NCI-H526 (cell line): ENCODE results near the gene BMP8B.
"Not testable (repeated sequence)": the region's sequence is repeated elsewhere in the genome, so short reads cannot be mapped to it uniquely, and the experiment has no call there.

Source experiments
- DNase-seq, 2 experiments: peaks; one replicate each; lab custom pipeline; 2025; lab: John Stamatoyannopoulos, UW

Gene BMP8B

DNA sequence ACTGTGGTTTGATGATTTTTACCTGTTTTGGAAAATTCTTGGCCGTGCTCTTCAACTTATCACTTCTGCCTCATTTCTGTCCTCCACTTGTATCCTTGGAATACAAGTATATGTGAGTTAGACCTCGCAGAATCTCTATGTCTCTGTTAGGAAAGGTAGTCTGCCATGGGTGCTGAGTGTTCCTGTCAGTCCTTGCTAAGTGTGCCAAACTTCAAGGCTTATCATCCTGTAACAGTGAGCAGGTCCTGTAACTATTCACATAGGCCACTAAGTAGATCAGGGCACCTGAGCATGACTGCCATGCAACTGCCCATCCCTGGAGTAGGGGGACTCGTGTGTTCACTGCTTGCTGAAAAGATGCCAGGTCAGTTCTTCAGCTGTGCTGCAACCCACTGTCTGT is 24.2 kb upstream of the BMP8B start:
- no peak for DNase-seq

DNA sequence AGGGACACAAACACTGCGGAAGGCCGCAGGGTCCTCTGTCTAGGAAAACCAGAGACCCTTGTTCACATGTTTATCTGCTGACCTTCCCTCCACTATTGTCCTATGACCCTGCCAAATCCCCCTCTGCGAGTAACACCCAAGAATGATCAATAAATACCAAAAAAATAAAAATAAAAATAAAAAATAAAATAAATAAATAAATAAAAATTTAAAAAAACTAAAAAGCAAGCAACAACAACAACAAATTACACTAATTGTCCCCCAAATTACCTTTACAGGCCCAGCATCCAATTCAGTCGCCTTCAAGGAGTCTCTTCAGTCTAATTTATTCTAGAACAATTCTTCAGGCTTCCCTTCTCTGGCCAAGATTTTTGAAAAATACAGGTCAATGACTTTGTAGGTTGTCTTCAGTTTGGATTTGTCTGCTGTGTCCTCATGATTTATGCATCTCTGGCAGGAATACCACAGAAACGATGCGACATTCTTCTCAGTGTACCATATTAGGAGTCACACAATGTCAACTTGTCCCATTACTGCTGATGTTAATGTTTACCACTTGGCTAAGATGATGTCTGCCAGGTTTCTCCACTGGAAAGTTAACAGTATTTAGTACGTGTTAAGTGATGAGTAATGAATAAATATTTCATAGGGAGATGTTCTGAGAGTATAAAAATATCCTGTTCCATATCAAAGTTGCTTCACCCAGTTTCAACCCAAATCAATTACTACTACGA is 20.3 kb upstream of the BMP8B start:
- DNase-seq = no peak

DNA sequence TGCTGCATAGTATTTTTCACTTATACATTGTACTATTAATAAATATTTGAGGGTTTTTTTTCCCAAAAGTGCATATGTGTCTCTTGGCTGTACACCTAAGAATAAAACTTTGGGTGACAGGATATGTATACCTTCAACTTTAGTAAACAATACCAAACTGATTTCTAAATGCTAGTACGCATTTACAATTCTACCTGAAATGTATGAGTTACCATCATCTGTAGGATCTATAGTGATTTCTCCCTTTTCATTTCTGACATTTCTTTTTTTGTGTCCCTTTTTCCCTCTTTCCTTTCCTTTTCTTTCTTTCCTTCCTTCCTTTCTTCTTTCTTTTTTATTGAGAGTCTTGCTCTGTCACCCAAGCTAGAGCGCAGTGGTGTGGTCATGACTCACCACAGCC is 16.7 kb upstream of the BMP8B start:
- DNase-seq = no peak

DNA sequence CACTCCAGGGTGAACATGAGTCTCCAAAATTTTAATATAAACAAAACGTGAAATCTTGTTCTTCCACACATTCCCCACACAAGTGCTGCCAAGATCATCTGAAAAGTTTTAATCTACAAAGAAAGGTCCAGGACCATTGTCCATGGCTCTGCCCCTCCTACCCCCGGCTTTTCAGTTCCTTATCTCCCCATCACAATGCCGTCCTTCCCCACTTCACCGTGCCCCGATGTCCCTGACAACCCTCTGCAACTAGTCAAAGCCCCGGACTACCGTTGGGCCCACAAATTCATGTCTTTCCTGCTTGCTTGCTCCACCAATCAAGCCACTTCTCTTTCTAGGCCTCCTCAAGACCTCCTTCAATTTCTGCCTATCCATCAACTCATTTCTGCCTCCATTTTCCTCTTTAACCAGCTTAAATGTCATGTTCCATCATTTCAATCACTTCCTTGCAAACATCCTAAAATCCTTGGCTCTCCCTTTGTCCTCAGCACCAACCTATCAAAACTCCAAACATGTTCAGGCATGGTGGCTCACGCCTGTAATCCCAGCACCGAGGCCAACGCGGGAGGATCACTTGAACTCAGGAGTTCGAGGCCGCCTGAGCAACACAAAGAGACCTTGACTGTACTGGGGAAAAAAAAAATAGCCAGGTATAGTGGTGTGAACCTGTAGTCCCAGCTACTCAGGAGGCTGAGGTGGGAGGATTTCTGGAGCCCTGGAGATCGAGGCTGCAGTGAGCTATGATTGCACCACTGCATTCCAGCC is 14.0 kb upstream of the BMP8B start:
- DNase-seq = no peak

DNA sequence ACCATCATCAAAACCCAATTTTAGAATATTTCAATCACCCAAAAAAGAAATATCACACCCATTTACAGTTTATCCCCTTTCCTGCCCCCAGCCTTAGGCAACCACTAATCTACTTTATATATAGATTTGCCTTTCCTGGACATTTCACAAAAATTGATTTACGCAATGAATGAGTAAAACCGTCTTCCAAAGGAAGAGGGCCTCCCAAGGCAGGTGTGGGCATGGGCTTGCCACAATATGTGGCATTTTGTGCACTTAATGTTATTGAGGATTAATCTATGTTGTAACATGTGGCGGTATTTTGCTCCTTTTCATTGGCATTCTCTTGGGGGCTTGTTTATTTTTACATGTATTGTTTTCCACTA is 11.8 kb upstream of the BMP8B start:
- no peak for DNase-seq

DNA sequence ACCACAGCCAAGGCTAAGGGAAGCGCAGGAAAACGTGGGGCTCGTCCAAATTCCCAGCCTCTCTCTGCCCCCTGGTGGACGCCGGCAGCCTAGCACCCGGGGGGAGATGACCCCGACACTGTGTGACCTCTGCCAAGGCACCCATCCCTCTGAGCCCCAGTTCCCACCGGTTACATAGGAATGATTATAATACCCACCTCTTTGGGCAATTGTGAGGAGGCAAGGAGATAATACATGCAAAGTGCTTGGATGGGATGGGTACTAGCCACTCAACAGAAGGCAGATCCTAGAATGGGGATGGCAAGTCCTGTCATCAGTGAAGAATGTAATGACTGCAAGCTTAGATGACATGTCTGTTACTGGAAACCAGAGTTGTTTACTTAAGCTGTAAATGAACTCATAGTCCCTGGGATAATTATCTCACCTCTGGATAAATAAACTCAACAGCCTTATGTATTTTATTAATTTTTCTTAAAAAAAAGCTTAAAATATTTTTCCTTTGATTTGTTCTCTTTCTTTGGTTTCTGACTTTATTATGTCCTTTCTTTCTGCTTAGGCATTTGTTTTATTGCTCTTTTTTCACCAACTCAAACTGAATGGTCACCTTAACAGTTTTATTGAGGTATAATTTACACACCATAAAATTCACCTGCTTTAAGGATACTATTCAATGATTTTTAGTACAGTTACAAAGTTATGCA is 11.3 kb upstream of the BMP8B start:
- DNase-seq = peak; percentile 53 to 83

DNA sequence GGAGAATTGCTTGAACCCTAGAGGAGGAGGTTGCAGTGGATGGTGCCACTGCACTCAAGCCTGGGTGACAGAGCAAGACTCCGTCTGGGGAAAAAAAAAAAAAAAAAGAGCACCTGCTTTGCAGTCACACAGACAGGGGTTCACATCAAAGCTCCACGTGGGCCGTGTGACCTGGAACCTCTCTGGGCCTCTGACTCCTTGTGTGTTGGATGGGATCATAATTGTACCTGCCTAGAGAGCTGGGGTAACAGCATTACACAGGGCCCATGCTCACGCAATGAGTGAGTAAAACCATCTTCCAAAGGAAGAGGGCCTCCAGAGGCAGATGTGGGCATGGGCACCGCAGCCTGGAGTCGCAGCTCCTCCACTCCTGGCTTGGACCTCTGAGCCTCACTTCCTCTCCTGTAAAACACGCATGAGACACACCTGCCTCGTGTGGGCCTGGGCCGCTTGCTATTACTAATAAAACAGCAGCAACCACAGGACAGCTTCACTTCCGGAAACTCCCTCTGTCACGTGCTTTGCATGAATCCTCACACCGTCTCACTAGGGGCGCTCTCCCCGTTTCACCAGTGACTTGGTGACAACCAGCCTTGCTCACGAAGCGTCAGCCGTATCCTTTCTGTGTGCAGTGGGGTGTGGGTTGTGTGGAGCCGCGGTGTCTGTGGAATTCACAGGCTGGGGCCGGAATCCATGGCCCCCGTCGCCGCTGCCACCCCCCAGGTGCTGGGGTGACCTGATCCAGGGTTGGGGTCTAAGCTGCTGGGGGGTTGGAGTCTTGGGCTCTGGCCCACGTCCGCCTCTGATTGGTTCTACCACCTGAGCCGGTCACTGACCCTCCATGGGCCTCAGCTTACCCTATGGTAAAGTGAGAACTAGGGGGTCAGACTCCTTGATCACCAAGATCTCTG is 10.4 kb upstream of the BMP8B start:
- DNase-seq = peak; percentile 92 to 96

DNA sequence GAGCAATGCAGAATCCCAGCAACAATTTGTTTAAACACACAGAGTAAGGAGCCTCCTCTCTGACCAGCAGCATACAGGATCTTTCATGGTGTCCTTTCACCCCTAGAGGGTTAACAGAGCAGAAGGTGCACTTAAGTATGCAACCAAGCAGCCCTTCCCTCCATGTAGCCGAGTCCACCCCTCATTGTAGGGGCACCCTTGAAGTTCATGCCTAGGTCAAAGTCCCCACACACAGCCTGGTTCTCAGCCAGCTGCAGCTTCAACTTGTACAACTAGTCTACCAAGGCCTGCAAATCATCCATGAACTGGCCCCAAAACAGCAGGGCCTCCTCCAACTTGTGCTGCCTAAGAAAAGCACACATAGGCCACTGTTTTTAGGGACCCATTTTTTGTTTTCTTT is 7.0 kb upstream of the BMP8B start:
- no peak for DNase-seq

DNA sequence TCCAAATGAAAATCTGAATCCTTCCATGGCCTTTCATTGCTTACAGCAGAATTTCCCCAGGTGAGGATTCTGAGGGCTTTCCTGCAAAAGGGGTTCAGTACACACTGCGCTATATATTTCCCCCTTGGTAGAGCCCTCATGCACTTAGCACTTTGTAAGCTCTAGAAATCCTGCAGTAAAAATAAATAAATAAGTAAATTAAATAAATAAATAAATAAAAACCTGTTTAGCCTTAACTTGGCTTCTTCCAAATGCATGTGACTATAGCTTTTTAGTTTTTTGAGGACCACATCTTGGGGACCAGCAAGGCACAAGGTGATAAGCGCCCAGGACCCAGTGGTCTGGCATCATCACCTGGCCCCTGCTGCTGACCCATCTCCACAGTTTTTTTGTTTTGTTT is 3.2 kb upstream of the BMP8B start:
- no peak for DNase-seq

DNA sequence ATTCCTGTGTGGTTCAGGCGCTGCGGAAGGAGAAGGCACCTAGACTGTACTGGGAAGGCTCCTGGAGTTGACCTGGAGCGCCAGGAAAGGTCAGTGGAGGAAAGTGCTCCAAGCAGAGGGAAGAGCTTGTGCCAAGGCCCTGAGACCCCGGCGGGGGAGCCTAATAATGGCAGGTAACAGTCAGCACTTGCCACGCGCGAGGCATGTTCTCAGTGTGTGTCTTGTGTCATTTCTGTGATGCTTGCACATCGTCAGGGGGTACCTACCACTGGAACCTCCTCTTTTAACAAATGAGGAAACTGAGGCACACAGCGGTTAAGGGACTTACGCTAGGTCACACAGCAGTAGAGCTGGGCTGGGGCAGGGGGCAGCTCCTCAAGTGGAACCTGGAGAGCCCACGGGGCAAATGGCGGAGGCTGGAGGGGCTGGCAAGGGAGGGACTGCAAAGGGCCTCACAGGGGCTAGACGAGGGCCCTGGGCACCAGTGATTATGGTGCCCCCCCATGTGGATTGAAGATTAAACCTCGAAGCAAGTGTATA is 976 bp upstream of the BMP8B start:
- DNase-seq = no peak

DNA sequence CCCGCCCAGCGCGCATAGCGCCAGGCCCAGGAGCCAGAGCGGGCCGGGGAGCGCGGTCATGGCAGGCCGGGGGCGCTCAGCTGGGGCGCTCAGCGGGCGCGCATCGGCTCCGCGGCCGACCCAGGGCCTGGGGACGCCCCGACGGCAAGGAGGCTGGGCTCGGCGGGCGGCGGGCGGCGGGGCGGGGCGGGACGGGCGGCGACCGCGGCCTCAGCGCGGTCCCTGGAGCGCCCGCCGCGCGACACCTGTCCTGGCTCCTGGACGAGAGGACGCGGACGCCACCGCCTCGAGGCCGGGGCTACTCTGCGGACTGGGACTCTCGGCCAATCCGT is 273 bp downstream of the BMP8B start:
- DNase-seq = no peak

DNA sequence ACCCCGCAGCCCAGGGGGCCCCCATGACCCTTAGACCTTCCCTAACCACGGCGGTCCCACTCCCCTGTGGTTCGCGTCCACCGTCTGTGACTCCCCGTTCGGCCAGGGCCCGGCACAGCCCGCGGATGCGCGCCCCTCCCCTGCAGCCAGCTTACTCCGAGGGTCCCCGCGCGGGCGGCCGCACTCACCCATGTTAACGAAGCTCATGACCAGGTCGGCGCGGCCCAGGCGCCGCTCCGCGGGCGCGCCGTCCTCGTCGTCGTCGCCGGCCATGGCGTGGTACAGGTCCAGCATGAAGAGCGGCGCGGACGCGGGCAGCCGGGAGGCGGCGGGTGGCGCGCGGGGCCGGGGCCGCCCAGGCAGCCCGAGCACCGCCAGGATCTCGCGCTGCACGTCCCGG is 701 bp downstream of the BMP8B start:
- DNase-seq = not testable (repeated sequence)

DNA sequence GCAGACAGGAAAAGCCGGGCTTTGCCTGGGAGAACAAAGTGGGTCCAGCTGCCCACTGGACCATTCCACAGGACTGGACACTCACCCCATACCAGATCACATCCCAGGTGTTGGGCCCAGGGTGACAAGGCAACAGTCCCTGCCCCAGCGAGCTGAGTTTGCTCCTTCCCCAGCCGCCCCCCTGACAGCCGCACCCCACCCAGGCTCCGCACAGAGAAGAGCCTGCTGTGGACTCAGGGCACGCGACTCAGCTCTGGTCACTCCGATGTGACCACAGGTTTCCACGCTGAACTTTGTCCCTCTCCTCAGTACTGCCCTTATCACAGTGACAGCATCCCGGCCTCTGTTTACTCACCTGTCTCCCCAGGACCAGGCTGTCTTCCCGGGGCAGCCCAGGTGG is 1.2 kb downstream of the BMP8B start:
- DNase-seq = no peak

DNA sequence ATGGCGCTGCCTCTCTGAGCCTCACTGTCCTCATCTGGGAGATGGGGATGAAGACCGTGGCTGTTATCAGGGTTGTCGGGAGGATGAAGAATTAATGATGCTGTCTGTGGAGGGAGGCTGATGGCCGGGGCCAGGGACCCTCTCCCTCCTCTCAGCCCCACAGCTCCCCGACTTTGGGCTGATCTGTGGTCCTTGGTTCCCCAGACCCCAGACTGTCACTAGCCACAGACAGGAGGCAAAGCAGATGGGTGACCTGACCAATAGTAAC is 1.6 kb downstream of the BMP8B start:
- not testable (repeated sequence) for DNase-seq

DNA sequence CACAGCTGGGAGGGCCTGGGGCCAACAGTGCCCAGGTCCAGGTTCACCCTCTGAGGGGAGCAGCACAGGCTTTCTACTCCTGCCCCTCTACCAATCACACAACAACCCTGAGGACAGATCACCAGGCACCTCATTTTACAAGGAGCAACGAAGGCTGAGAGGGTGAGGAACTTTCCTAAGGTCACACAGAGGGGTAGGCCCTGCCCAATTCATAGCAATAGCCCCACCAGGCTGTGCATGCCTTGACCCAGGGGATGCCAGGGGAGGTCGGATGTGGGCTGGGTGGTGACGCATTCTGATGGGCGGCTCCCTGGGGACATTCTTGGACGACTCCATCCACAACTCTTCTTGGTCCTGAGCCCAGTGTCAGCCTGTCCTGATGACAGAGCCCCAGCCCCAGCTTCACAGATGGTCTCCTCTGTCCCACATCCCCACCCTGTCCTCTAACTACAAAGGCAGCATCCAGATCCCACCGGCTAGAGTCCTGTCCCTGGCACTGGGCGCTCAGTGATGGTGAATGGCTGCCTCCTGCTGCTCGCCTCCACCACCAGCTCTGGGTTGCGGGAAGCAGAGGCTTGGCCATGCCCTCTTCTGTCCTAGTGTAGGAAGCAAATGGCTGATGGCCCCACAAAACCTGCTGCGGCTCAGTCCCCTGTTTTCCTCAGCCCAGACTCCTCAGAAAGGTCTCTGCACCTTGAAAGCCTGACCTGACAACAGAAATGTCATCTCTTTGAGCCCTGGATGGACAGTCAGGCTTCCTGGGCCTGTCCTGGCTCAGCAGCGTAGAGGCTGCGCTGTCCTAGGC is 2.2 kb downstream of the BMP8B start:
- not testable (repeated sequence) for DNase-seq

DNA sequence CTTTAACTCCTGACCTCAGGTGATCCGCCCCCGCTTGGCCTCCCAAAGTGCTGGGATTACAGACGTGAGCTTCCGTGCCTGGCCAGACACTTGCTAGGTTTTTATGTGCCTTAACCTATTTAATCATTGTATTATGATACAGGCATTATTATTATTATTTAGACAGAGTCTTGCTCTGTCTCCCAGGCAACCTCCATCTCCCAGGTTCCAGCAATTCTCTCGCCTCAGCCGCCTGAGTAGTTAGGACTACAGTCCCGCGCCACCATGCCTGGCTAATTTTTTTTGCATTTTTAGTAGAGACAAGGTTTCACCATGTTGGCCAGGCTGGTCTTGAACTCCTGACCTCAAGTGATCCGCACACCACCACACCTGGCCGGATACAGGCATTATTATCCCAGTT is 6.0 kb downstream of the BMP8B start:
- DNase-seq = not testable (repeated sequence)

DNA sequence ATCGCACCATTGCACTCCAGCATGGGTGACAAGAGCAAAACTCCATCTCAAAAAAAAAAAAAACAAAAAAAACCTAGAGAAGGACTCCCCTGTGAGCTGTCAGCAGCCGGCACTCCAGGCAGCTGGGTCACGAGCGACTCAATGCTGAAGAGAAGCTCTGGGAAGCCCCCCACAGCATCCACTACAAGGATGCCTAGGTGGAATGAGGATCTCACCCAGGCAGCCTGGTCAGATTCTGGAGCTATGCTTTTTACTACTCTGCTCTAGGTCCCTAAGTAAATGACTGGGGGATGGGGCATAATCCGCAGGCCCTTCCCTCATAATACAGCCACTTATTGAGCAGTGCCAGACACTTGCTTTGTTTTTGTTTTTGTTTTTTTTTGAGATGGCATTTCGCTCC is 6.6 kb downstream of the BMP8B start:
- no peak for DNase-seq

DNA sequence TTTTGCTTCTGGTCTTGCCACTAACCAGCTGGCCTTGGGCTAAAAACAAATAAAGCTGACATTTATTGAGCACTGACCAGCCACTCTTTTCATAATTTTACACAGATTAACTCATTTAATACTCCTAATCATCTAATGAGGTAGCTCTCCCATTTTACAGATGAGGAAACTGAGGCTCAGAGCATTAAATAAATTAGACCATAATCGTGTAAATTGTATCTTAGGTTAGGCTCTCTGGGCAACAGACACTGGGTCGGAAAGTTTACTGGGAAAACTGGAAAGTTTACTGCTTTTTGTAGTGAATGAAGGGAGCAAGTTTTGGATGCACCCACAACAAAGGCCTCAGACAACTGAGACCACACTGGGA is 7.3 kb downstream of the BMP8B start:
- no peak for DNase-seq

DNA sequence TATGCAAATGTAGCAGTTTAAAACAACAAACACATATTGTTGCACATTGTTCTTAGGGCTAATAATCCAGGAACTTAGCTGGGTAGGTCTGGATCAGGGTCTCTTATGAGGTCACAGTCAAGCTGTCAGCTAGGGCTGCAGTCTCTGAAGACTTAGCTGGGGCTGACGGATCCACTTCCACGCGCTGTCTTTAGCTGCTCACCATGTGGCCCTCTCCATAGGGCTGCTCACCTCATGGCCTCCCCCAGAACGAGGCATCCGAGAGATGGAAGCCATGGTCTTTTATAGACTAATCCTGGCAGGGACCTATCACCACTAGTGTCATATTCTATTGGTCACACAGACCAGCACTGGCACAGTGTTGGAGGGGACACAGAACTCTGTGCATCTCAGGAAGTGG is 8.8 kb downstream of the BMP8B start:
- no peak for DNase-seq

DNA sequence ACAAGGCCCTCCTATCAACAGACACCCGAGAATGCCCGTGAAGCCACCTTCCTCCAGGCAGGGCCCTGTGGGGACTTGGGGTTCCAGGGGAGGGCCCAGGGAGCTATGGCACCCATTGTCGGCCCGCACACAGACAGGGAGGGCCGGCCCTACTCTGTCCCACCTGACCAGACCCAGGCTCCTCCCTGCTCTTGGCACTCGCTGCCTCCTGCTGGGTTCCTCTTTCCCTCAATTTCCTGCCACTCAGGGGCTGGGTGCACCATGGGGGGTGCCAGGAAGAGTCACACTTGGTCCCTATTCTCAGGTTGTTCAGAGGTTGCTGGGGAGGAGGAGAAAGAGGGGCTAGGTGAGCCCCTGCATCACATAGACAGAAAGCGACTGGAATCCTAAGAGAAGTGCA is 9.5 kb downstream of the BMP8B start:
- no peak for DNase-seq

DNA sequence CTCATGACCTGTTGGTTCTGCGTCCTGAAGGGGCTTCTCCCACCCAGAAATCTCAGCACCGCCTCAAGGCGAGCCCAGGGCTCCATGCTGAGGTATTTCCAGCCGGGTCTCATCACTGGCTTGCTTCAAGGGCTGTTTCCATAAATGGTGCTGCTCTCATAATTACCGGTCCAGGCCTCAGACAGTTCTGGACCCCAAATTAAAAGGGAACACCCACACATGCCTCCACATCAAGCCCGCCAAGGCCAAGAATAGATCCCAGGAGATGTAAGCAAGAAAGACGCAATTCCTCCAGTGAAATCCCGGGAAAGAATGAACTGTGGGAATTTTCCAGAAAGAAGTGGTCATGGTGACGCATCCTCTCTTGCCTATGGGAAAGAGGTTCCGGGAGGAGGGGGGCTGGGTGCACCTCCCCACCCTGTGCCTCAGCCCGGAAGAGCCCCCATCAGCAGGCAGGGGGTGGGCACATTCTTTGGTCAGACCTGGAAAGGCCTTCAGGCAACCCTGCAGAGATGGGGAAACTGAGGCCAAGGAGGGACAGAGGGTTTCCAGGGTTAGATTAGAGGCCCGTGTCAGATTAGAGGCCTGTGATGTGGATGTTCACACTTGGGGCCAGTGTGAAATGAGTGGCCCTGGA is 10.1 kb downstream of the BMP8B start:
- not testable (repeated sequence) for DNase-seq
